ENCODE results near the gene SULT1C4.
"Not testable (repeated sequence)": the region's sequence is repeated elsewhere in the genome, so short reads cannot be mapped to it uniquely, and the experiment has no call there.

DNA sequence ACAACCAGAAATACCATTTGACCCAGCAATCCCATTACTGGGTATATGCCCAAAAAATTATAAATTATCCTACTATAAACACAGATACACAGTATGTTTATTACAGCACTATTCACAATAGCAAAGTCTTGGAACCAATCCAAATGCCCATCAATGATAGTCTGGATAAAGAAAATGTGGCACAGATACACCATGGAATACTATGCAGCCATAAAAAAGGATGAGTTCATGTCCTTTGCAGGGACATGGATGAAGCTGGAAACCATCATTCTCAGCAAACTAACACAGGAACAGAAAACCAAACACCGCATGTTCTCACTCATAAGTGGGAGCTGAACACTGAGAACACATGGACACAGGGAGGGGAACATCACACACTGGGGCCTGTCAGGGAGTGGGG lies 57.8 kb downstream of the SULT1C4 start:
- TF ChIP-seq, protein P1, sequence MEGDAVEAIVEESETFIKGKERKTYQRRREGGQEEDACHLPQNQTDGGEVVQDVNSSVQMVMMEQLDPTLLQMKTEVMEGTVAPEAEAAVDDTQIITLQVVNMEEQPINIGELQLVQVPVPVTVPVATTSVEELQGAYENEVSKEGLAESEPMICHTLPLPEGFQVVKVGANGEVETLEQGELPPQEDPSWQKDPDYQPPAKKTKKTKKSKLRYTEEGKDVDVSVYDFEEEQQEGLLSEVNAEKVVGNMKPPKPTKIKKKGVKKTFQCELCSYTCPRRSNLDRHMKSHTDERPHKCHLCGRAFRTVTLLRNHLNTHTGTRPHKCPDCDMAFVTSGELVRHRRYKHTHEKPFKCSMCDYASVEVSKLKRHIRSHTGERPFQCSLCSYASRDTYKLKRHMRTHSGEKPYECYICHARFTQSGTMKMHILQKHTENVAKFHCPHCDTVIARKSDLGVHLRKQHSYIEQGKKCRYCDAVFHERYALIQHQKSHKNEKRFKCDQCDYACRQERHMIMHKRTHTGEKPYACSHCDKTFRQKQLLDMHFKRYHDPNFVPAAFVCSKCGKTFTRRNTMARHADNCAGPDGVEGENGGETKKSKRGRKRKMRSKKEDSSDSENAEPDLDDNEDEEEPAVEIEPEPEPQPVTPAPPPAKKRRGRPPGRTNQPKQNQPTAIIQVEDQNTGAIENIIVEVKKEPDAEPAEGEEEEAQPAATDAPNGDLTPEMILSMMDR (IDR thresholded peaks at IDR 0.05; ENCODE audit: low read depth, low read length), result not testable (repeated sequence)
- TF ChIP-seq POLR2A (IDR thresholded peaks at IDR 0.05; ENCODE audit: extremely low read depth, insufficient read length); MYC (IDR thresholded peaks at IDR 0.05; ENCODE audit: low read depth, low read length): not testable (repeated sequence)
